Effector memory CD8-positive, alpha-beta T cell (primary cell): Measurements from ENCODE around the gene GLTP.
"Not testable (repeated sequence)": the region's sequence is repeated elsewhere in the genome, so short reads cannot be mapped to it uniquely, and the experiment has no call there.

ENCODE experiments used
- ATAC-seq: fragments of 150-1000 bp; cut with Tn5 transposase; replicated peaks from 2 replicates; pipeline ENCODE4 v1.10.0; 2021; ENCODE audit warnings: mild to moderate bottlenecking, moderate library complexity
- DNase-seq, 3 experiments: peaks; one replicate each; pipeline ENCODE4 v3.0.0; 2021
- H3K27ac Mint-ChIP-seq, 2 donors: one replicate each; pipeline ENCODE4 v1.8.0; 2022; ENCODE audit warnings: mild to moderate bottlenecking in 2 of 2, mixed read lengths in 2 of 2, moderate library complexity in 2 of 2
- H3K27me3 Mint-ChIP-seq, 2 donors: one replicate each; pipeline ENCODE4 v1.8.0; 2022; ENCODE audit warnings: mixed read lengths in 2 of 2
- H3K36me3 Mint-ChIP-seq: one replicate; pipeline ENCODE4 v1.8.0; 2022; ENCODE audit warnings: mild to moderate bottlenecking, moderate library complexity, mixed read lengths; ENCODE audit not compliant: insufficient read depth
- H3K4me1 Mint-ChIP-seq, 2 donors: one replicate each; pipeline ENCODE4 v1.8.0; 2022; ENCODE audit warnings: low read depth in 2 of 2, mixed read lengths in 2 of 2
- H3K4me3 Mint-ChIP-seq, 2 donors: one replicate each; pipeline ENCODE4 v1.8.0; 2022; ENCODE audit warnings: mild to moderate bottlenecking in 2 of 2, mixed read lengths in 2 of 2, moderate library complexity in 2 of 2
- H3K9me3 Mint-ChIP-seq, 2 donors: one replicate each; pipeline ENCODE4 v1.8.0; 2022; ENCODE audit warnings: mixed read lengths in 2 of 2
- total RNA-seq, 9 experiments: gene quantifications; one replicate each; lab custom pipeline; 2026; lab: John Stamatoyannopoulos, UW

Gene GLTP, protein sequence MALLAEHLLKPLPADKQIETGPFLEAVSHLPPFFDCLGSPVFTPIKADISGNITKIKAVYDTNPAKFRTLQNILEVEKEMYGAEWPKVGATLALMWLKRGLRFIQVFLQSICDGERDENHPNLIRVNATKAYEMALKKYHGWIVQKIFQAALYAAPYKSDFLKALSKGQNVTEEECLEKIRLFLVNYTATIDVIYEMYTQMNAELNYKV
- total RNA-seq = 39.5 to 64.8 (median 58.7) reads per million in 9 experiments

DNA sequence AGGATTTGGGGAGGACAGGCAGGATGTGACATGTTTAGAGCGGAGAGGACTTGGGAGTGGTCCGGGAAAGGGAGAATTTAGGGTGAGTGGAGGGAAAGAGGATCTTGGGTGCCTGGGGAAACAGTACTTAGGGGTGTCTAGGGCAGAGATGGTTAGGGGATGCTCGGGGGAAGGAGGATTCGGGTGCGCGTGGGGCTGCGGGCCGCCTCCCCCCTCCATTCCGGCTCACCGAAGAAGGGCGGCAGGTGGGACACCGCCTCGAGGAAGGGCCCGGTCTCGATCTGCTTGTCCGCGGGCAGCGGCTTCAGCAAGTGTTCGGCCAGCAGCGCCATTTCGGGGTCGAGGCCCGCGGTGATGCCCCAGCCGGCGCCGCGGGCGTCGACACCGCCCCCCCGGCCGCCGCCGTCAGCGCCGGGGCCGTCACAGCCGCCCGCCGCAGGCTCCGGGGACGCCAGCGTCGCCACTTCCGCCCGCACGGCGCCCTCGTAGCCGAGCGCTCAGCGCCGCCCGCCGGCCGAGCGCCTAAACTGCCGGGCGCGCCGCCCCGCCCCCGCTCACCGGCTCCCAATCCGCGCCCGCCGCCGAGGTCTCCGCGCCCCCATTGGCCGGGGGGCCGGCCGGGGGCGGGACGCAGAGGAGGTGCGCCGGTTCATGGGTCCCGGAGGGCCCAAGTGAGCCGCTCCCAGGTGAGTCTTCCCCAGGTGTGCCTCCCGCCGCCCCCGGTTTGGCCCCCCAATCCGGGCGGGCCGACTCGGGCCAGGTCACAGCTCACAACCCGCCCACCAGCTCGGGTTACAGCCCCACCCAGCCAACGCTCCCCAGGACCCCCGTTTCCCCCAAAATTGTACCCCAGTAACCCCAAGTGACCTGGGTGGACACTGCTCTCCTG lies at the start of gene GLTP:
Gene GLTP, minus strand, starts transcription at position 499 of the 889 bp plus-strand sequence. Its CDS starts 167 bp downstream, at position 332.
- DNase-seq = peak; percentile 85 to 93 (median 89)
- H3K27ac Mint-ChIP-seq = peak within 1 kb of the TSS; percentile 99
- H3K27me3 Mint-ChIP-seq = no peaks in the 10 kb centered on the region
- peak; percentile 94 for ATAC-seq
- no peaks in the 10 kb centered on the region for H3K9me3 Mint-ChIP-seq
- H3K4me1 Mint-ChIP-seq = peaks cover 44 to 54% of the 10 kb centered on the region in 2 donors
- peak within 1 kb of the TSS; percentile 99 to 100 for H3K4me3 Mint-ChIP-seq
- peaks cover 9% of the 10 kb centered on the region for H3K36me3 Mint-ChIP-seq

DNA sequence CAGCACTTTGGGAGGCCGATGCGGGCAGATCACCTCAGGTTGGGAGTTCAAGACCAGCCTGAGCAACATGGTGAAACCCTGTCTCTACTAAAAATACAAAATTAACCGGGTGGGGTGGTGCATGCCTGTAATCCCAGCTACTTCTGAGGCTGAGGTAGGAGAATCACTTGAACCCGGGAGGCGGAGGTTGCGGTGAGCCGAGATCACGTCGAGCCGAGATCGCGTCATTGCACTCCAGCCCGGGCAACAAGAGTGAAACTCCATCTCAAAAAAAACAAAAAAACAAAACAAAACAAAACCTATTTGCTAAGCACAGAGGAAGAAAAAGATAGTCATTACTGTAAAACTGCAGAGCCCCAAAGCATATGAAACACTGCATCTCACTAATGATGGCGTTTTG lies 49.0 kb upstream of the GLTP start:
- not testable (repeated sequence) for H3K4me3 Mint-ChIP-seq, H3K9me3 Mint-ChIP-seq, DNase-seq, ATAC-seq, H3K27me3 Mint-ChIP-seq
- Mint-ChIP-seq H3K36me3 (peaks cover 43% of the 10 kb centered on the region), H3K27ac (peak overlapping the region in 1 of 2 donors; percentile 12), H3K4me1 (peaks cover 4 to 10% of the 10 kb centered on the region in 2 donors)

DNA sequence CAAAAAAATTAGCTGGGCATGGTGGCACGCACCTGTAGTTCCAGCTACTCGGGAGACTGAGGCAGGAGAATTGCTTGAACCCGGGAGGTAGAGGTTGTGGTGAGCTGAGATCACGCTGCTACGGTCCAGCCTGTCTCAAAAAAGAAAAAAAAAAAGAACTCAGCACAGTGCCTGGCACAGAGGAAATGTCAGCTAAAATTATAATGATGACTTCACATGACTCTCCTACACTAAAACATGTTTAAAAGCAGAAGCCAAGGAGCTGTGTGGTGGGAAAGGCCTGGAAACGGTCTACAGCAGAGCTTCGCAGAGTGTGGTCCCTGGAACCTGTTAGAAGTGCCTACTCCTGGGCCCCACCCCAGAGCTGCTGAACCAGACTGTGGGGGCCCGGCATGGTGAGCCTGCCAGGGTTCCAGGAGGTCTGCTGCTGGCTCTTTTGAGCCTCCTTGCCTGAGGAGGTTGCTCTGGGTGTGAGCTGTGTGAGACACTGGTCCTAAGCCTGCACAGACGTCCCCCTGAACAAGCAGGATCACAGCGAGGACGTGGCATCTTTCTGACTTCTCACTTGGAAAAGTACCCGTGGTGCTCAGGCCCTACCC lies 47.8 kb upstream of the GLTP start:
- no peak overlapping the region for H3K4me3 Mint-ChIP-seq
- no peaks in the 10 kb centered on the region for H3K9me3 Mint-ChIP-seq
- H3K36me3 Mint-ChIP-seq = peaks cover 31% of the 10 kb centered on the region
- H3K27me3 Mint-ChIP-seq = no peaks in the 10 kb centered on the region
- H3K27ac Mint-ChIP-seq = peak overlapping the region; percentile 84 to 92
- ATAC-seq = no peak
- peaks cover 4 to 10% of the 10 kb centered on the region in 2 donors for H3K4me1 Mint-ChIP-seq
- DNase-seq = no peak

DNA sequence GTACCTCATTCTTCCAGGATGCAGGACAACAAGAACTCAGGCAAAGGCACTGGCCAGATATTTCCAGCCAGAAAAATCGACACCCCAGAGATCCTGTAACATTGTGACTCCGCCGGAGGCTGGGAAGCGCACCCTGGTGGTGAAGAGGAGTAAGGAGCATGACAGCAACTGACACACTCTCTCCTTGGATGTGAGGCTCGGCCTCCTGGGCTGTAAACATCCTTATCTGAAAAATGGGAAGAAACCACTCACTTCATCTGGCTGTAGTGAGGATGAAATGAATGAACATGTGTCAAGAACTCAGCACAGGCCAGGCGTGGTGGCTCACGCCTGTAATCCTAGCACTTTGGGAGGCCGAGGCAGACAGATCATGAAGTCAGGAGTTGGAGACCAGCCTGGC lies 47.3 kb upstream of the GLTP start:
- Mint-ChIP-seq H3K4me3 (no peak overlapping the region), H3K27ac (peak overlapping the region; percentile 84 to 92), H3K27me3 (no peaks in the 10 kb centered on the region), H3K36me3 (peaks cover 26% of the 10 kb centered on the region), H3K9me3 (no peaks in the 10 kb centered on the region), H3K4me1 (peaks cover 4 to 10% of the 10 kb centered on the region in 2 donors)
- DNase-seq (peak; percentile 33 to 40 (median 37)), ATAC-seq (peak; percentile 68)

DNA sequence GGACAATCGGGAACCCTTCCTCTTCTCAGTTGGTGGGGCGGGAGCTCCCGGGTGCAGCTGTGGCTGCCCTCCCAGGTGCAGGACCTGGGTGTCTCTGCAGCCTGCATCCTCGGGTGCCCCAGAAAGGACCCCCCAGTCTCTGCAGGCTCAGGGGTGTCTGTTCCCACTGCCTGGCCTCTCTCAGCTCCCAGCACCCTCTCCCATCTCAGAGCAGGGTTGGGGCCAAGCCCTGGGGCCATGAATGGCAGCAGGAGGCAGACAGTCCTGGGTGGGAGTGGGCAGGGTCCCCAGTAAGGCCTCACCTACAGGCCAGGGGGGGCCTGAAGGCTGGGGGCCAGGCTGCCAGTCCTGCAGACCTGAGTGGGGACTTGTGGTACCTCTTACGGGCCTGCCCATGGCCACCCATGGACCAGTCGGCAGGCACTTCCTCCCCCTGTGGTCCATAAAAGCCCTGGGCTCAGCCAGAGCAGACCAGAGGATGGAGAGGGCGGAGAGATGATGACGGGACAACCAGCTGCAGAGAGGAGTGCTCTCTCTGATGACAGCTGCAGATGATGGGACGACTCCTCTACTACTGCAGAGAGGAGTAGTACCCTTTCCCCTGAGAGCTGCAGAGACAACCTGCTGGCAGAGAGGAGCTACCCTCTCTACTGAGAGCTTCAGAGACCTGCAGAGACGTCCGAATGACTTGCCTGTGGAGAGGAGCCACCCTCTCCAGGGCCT lies 46.3 kb upstream of the GLTP start:
- peaks cover 16% of the 10 kb centered on the region for H3K36me3 Mint-ChIP-seq
- H3K9me3 Mint-ChIP-seq = no peaks in the 10 kb centered on the region
- H3K4me3 Mint-ChIP-seq = no peak overlapping the region
- peaks cover 4 to 10% of the 10 kb centered on the region in 2 donors for H3K4me1 Mint-ChIP-seq
- peak overlapping the region in 1 of 2 donors; percentile 92 for H3K27ac Mint-ChIP-seq
- no peaks in the 10 kb centered on the region for H3K27me3 Mint-ChIP-seq
- DNase-seq (no peak), ATAC-seq (no peak)

DNA sequence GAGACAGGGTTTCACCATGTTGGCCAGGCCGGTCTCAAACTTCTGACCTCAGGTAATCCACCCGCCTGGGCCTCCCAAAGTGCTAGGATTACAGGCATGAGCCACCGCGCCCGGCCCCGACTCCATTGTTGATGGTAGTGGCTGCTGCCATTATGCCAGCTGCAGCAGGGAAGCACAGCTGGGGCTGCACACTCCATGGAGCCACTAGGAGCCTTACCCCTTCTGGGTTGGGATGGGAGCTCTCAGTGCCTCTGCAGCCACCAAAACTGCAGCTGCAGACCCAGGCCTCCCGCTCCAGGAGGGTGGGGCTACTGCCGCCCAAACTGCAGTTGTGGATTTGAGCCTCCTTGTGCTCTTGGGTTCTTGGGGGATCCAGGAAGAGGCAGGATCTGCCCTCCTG lies 45.7 kb upstream of the GLTP start:
- no peak for DNase-seq
- H3K4me1 Mint-ChIP-seq = peaks cover 5 to 10% of the 10 kb centered on the region in 2 donors
- H3K27me3 Mint-ChIP-seq = no peaks in the 10 kb centered on the region
- H3K9me3 Mint-ChIP-seq = no peaks in the 10 kb centered on the region
- peaks cover 14% of the 10 kb centered on the region for H3K36me3 Mint-ChIP-seq
- no peak overlapping the region for H3K4me3 Mint-ChIP-seq
- ATAC-seq = no peak
- H3K27ac Mint-ChIP-seq = no peak overlapping the region

DNA sequence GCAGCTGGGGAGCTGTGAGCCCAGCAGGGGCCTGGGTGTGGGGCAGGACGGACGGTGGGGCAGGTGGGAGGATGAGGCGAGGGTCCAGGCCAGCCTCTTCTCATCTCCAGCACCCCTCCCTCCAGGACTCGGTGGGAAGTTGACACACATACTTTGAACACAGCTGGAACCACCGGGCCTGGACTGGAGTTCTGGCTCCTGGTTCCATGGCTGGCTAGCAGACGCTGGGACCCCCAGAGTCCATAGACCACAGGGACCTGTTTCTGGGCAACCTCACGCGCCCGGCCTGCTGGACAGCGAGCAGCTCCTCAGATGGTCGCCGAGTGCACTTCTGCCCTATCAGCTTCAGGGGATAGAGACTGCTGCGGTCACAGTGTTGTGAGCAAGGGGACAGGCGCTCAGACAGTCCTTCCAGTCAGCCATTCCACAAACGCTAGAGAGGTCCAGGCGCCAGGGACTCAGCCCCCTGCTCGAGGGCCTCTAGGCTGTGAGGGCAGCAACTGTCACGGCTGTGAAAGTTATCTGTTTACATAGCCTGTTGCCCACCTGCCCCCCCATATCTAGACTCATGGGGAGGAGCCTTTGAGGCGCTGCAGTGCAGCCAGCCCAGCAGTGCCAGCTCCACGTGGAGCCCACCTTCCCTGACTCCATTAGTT lies 45.0 kb upstream of the GLTP start:
- Mint-ChIP-seq H3K27ac (peak overlapping the region; percentile 36 to 93), H3K27me3 (no peaks in the 10 kb centered on the region), H3K9me3 (no peaks in the 10 kb centered on the region), H3K4me3 (no peak overlapping the region), H3K36me3 (peaks cover 19% of the 10 kb centered on the region), H3K4me1 (peaks cover 8 to 10% of the 10 kb centered on the region in 2 donors)
- DNase-seq (no peak), ATAC-seq (no peak)

DNA sequence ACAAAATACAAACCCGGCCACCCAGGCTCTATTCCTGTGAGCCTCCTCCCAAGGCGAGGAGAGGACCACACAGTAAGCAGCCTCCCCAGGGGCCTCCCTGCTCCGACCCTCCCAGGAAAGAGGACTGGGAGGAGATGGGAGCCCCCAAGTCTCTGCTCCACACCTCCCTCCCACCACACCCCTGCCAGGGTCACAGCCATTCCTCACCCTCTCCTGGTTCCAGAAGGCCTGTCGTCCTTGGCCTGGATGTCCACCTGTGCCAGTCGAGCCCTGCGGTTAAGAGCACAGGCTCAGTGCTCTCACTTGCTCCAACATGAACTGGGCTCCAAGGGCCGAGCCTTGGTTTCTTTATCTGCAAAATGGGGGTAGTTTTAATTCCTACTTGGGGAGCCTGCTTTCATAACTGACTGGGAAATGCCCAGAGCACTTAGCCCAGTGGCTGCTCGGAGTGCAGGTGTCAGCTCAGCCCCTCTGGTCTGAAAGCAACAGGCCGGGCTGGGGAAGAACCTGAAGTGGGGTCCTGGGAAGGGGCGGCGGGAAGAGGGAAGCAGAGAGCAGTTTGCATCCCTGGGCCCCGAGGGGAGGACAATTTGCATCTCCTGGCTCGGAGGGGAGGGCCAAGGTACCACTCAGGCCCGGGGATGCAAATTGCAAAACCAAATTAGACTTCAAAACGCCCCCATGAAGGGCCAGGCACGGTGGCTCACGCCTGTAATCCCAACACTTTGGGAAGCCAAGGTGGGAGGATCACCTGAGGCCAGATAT lies 43.3 kb upstream of the GLTP start:
- H3K36me3 Mint-ChIP-seq = peaks cover 22% of the 10 kb centered on the region
- no peak overlapping the region for H3K27ac Mint-ChIP-seq
- H3K27me3 Mint-ChIP-seq = no peaks in the 10 kb centered on the region
- DNase-seq (no peak), ATAC-seq (no peak)
- peaks cover 8 to 10% of the 10 kb centered on the region in 2 donors for H3K4me1 Mint-ChIP-seq
- no peak overlapping the region for H3K4me3 Mint-ChIP-seq
- no peaks in the 10 kb centered on the region for H3K9me3 Mint-ChIP-seq

DNA sequence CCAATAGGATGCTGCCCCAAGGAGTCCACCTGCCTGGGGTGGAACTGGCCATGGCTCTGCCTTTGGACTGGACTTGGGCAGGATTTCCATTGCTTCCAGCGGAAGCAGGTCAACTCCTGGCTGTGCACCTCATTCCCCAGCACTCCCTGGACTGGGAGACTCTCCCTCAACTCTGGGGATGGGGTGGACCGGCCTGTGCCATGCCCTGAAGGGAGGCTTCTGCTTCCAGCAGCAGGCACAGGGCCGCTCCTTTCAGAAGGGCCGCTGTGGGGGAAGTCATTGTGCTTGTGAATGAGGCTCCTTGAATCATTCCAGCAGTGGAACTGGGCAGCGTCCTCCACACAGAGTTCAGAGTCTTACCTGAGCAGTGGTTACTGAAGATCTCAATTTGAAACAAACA lies 42.7 kb upstream of the GLTP start:
- Mint-ChIP-seq H3K36me3 (peaks cover 29% of the 10 kb centered on the region), H3K27me3 (no peaks in the 10 kb centered on the region), H3K9me3 (no peaks in the 10 kb centered on the region), H3K4me1 (peaks cover 8 to 10% of the 10 kb centered on the region in 2 donors), H3K4me3 (no peak overlapping the region), H3K27ac (no peak overlapping the region)
- DNase-seq (no peak), ATAC-seq (no peak)

DNA sequence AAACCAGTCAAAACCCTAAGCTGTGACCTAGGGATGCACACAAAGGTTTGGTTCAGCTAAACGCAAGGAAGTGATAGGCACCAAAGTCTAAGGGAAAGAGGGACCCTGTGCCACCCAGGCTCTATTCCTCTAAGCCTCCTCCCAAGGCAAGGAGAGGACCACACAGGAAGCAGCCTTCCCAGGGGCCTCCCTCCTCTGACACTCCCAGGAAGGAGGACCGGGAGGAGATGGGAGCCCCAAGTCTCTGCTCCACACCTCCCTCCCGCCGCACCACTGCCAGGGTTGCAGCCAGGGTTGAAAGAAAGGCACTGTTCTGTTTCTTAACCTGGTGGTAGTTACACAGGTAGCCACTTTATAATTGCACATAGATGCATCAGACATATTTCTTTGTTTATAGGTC lies 41.6 kb upstream of the GLTP start:
- no peak for DNase-seq
- H3K27me3 Mint-ChIP-seq = no peaks in the 10 kb centered on the region
- peaks cover 4 to 6% of the 10 kb centered on the region in 2 donors for H3K4me1 Mint-ChIP-seq
- H3K27ac Mint-ChIP-seq = peak overlapping the region in 1 of 2 donors; percentile 41
- H3K4me3 Mint-ChIP-seq = no peak overlapping the region
- no peaks in the 10 kb centered on the region for H3K9me3 Mint-ChIP-seq
- peaks cover 30% of the 10 kb centered on the region for H3K36me3 Mint-ChIP-seq
- ATAC-seq = no peak

DNA sequence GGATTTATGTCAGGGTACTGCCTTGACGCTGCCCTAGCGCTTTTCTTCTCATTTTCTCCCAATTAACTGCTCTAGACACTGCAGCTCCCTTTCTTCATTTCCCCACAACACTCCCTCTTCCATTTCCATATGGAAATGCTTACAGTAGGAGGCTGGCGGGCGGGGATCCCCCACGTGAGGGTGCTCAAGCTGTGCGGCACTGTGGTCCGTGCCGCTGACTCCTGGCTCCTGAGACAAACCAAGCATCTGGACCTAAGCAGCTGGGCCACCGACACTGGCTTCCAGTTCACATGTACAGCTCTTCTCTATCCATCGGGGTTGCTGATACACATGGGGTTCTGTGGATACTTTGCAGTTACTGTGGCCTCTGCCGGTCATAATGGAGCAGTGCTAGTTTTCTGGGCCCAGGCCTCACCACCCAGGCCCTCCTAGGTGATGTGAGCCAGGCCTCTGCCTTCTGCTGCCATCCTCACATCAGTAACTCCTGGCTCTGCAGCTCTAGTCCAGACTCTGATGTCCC lies 40.0 kb upstream of the GLTP start:
- Mint-ChIP-seq H3K9me3 (no peaks in the 10 kb centered on the region), H3K27ac (peak overlapping the region; percentile 41 to 81), H3K36me3 (peaks cover 30% of the 10 kb centered on the region), H3K27me3 (no peaks in the 10 kb centered on the region), H3K4me1 (peaks cover 4 to 6% of the 10 kb centered on the region in 2 donors), H3K4me3 (no peak overlapping the region)
- no peak for ATAC-seq
- DNase-seq = no peak

DNA sequence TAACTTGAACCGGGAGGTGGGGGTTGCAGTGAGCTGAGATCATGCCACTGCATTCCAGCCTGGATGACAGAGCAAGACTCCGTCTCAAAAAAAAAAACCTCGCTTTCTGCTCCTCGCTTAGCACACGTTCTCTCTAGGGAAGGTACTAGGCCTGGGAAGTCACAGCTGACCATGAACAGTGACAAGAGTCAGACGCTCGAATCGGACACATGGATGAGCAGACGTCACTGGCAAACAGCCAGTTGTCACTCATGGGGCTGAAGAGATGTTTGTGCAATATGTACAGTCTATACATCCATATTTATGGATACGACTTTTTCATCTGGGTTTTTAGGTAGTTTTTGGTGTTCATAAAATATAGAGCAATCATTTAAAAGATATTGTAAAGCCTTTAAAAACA lies 39.1 kb upstream of the GLTP start:
- Mint-ChIP-seq H3K9me3 (no peaks in the 10 kb centered on the region), H3K27me3 (no peaks in the 10 kb centered on the region), H3K36me3 (peaks cover 36% of the 10 kb centered on the region), H3K4me3 (no peak overlapping the region), H3K27ac (peak overlapping the region in 1 of 2 donors; percentile 82), H3K4me1 (peaks cover 0 to 4% of the 10 kb centered on the region in 2 donors)
- ATAC-seq (no peak), DNase-seq (no peak)
